ENCODE measurements around the gene TFAP2C.
"Not testable (repeated sequence)": the region's sequence is repeated elsewhere in the genome, so short reads cannot be mapped to it uniquely, and the experiment has no call there.

Gene TFAP2C

DNA sequence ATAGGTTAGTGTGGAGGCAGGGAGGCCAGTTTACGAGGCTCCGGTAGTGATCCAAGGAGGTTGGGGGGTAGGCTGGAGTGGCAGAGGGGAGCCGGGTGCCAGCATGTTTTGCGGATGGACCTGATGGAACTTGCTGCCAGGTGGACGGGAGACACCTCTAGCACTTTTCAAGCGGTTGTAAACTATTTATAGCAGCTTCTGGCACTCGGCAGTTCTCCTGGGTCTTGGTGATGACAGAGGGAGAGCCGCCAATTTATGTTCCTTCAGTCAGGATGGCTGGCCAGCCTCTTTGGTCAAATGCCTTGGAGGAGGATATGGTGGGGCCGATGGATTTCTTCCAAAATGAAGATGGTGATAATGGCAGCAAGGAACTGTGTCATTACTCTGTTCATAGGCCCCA, 28.8 kb downstream of the TFAP2C start:
- DNase-seq, result no peak

DNA sequence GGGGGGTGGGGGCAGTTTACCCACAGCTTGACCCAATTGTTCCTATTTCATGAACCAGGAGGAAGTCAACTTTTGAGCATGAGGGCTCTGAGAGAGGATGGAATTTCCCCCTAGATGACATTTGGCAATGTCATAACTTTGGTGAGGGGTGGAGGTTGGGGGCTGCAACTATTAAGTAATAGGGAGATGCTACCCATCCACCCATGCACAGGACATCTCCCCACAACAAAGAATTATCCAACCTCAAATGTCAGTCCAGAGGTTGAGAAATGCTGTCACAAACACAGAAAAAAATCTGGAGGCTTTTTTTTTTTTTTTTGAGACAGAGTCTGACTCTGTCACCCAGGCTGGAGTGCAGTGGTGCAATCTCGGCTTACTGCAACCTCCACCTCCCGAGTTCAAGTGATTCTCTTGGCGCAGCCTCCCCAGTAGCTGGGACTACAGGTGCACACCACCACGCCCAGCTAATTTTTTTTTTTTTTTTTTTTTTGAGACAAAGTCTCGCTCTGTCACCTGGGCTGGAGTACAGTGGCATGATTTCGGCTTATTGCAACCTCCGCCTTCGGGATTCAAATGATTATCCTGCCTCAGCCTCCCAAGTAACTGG, 29.3 kb downstream of the TFAP2C start:
- DNase-seq, result not testable (repeated sequence)

DNA sequence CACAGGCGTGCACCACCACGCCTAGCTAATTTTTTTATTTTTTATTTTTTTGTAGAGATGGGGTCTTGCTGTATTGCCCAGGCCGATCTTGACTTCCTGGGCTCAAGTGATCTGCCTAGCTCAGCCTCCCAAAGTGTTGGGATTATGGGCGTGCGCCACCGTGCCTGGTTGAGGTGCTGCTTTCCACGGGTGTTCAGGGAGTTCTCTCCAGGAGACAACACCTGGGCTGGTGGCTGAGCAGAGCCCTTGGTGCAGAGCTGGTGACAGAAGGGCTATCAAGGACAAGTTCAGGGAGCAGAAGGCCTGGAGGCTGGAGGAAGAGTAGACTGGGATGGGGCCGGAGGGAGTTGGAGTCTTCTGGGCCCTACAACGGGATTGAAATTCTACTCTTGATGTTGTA, 34.6 kb downstream of the TFAP2C start:
- no peak for DNase-seq

- DNase-seq, result no peak
Observed at GRCh38 chr20:56664796-56665195, 35.7 kb downstream of the TFAP2C start.

DNA sequence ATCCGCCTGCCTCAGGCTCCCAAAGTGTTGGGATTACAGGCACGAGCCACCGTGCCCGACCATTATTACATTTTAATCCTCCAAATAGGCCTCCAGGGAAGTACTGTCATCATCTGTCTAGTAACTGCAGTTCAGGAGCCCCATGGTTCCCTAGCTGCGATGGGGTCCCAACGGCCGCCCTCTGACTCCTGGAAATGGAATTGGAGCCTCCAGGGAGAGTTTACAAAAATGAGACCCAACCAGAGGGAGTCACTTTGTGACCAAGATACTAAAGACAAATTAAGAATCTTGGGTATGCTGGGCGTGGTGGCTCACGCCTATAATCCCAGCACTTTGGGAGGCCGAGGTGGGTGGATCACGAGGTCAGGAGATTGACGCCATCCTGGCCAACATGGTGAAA, 36.7 kb downstream of the TFAP2C start:
- no peak for DNase-seq

- DNase-seq, result no peak
Observed at GRCh38 chr20:56673450-56673849, 44.3 kb downstream of the TFAP2C start.

DNA sequence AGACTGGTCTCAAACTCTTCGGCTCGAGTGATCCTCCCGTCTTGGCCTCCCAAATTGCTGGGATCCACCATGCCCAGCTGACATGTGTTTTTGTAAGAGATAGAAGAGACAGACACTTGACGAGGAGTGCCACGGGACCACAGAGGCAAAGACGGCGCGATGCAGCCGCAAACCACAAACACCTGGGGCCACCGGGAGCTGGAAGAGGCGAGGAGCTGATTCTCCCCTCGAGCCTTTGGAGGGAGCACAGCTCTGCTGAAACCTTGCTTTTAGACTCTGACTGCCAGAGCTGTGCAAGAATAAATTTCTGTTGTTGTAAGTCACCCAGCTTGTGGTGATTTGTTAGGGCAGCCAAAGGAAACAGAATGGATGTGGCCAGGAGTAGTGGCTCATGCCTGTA, 46.9 kb downstream of the TFAP2C start:
- DNase-seq, result no peak

- DNase-seq, result no peak
Observed at GRCh38 chr20:56676679-56677078, 47.6 kb downstream of the TFAP2C start.

DNA sequence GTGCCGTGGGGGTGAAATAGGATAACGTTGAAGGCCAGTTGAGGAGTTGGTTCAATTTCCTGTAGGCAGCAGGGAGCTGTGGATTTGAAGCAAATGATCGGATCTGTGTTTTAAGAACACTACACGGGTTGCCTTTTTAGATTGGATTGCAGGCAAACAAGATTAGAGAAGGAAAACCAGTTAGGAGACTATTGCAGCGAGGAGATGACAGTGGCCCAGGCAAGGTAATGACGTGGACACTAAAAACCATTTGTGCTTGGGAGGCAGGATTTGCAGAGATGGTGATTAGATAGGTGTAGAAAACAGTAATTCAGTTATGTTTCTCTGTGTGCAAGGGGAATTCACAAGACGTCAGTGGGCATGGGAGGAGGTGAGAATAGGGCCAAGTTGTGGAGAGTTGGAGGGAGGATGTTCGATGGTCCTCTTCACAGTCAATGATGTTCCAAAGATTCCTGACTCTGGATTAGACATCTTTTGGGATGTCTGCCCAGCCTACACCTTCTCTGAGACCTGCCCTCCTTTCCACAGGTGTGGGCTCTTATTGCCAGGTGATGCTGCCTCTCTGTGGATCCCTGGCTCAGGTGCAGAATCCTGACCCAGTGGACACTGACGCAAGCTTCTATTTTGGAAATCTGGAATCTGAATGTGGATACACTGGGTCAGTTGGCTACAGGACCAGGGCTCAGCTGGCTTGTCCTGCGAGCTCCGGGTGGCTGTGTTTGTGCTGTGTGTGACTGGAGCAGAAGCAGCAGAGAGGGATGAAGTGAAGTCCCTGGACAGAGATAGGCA, 54.2 kb downstream of the TFAP2C start:
- no peak for DNase-seq

DNA sequence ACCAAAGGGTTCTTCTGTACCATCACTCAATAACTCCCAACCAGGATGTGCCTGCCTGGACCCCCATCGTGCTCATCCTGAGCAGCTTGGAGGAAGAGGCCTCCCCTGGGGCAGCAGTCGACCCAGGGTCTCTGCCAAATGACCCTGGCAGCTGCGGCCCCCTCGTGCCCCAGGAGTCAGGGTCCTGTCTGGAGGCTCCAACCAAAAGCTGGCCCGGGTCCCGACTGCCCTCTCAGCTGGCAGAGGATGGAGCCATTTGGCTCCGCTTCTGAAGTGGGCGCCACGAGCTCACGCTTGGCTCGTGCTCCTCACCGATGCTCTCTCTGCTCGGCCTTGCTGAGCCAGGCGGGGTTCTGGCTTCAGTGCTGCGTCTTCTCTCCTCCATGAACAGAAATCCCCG, 56.8 kb downstream of the TFAP2C start:
- no peak for DNase-seq

- DNase-seq, result no peak
Observed at GRCh38 chr20:56687061-56687460, 58.0 kb downstream of the TFAP2C start.

GRCh38 chr20:56688106-56688505, 59.0 kb downstream of the TFAP2C start:
- DNase-seq, result no peak
